ENCODE data around the gene LHX6.
A peak's percentile ranks its signal among the peaks of the same experiment; 100 is the strongest.

The LHX6 gene

DNA sequence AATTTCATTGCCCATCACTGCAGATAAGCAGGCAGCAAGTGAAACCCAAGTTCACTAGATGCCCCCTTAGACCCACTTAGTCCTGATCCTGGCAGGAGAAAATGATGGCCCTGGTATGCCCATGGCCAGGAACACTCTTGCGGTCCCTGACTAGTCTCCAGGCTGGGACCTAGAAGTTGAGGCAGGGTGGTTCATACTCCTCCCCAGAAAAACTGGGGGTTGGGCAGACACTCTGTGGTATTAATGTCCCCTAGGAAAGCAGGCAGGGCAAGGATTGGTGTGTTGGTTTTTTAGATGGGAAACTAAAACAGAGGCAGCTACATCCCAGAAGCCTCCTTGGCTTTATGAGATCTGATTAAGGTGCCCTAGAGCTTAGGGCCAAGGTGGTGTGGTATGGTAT is 13.1 kb downstream of the LHX6 start:
- no peak for DNase-seq

GRCh38 chr9:122214507-122214906 is 14.2 kb downstream of the LHX6 start:
- no peak for DNase-seq

DNA sequence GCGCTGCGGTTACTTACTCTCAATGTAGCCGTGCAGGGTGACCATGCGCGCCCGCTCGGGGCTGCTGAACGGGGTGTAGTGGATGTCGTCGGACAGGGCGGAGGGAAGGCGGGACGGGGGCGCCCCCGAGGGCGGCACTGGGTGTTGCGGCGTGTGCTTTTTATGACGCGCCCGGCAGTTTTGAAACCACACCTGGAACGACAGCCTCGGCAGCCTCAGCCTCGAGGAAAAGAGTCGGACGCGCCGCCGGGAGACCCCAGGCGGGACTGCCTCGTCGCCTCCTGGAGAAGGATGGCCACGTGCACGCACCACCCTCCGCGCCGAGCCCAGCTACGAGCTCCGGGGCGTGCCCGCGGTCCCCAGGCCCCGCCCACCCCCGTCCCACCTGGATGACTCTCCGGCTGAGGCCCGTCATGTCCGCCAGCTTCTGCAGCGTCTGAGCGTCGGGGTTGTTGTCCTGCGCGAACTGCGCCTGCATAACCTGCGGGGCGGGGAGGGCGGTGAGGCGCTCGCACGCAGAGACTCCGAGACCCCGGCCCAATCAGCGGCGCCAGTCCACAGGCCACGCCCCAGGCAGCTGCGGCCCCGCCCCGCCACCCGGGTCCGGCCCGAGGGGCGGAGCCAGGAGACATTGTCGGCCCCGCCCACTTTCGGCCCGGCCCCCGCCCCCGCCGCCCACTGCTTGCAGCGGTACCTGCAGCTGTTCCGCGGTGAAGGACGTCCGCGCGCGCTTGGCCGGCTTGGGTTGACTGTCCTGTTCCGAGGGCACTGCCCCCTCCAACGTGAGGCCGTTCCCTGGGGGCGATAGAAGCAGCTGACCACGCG is 15.0 kb downstream of the LHX6 start:
- DNase-seq = peak; percentile 95

DNA sequence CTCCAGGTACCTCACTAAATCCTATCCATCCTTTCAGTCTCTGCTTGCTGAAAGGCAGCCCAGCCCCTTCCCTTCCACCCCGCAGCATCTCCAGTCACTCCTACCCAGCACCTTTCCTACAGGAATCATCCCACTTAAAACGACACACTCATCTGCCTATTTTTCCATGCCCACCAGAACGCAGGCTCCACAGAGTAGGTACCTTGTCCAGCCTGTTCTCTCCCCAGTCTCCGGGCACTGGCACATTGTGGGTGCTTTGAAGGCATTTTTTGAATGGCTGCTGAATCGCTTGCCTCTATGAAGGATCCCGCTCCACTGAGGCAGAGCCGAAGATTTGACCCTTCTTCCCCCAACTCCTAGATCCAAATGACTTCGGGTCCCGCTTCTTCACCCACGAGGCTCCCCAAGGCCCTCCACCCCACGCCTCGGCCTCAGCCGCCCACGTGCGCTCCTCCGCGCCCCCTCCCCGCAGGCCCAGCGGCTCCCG is 15.6 kb downstream of the LHX6 start:
- DNase-seq = no peak

DNA sequence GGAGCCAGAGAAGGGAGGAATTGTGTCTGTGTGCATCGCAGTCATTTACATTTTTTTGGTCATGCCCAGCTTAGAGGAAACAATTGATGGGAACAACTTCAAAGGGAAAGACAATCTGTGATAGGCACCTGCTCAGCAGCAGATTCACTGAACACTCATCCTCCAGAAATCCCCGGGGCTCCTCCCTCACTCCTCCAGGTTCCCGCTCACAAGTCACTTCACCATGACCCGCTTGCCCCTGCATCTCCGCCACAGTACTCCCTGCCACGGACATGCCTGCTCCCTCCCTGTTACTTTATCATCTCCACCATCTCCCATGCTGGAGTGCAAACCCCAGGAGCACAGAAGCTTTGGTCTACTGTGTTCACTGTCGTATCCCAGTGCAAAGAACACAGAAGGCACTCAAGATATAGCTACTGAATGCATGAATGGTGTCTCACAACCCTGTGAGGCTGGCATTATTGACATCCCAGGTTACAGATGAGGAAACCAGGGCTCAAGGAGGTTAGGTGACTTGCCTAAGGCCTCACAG is 16.2 kb downstream of the LHX6 start:
- no peak for DNase-seq

DNA sequence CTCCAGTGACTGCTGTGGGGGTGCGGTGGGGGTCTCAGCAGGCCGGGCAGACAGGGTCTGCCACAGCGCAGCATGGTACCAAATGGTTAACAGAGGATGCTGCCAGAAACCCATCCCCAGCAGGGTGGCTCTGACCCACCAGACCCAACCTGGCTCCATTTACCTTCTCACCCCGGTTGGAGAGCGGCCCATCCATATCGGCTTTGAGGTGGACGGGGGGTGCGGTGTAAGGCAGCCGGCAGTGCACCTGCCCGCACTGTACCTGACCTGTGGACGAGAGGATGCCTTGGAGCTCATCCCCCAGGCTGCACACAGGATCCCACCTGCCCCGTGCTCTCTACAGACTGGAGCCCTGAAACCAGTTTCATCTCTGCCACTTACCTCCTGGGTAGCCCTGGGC is 19.3 kb downstream of the LHX6 start:
- DNase-seq = no peak

DNA sequence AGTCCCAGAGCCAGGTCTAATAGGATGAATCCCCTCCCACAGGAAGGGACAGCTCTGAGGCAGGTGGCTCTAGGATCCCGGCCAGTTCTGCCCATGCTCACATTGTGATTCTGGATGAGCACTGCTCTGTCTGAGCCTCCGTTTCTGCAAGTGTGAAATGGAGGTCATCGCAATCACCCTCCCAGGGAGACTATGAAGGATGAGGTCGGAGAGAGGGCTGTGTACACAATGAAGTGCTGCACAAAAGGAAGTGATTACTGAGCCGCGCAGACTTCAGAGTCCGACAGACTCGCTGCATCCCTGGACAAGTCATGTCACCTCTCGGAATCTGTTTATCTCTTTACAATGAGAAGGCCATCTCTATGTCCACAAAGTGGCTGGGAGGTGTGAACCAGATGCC is 21.7 kb downstream of the LHX6 start:
- no peak for DNase-seq

- DNase-seq = no peak
Observed at GRCh38 chr9:122206118-122207046, 22.4 kb downstream of the LHX6 start.

- DNase-seq = no peak
Observed at GRCh38 chr9:122205176-122205575, 23.6 kb downstream of the LHX6 start.

DNA sequence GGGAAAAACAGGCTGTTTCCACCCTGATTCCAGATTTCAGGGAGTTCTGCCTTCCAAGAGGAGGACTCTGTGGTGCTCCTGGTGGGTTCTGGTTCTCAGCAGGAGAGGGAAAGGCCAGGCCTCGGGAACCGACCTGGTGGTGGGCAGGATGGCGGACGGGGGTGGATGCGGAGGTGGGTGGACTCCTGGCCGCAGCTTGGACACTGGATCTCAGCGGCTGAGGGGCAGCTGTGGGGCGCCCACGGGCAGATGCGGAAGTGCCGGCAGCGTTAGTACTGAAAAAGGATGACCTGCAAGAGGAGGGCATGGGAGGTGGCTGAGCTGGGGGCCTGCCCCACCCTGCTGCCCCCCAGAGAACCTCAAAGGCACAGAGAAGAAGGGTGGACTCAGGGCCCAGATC is 24.3 kb downstream of the LHX6 start:
- no peak for DNase-seq

- no peak for DNase-seq
Observed at GRCh38 chr9:122204055-122204454, 24.7 kb downstream of the LHX6 start.

DNA sequence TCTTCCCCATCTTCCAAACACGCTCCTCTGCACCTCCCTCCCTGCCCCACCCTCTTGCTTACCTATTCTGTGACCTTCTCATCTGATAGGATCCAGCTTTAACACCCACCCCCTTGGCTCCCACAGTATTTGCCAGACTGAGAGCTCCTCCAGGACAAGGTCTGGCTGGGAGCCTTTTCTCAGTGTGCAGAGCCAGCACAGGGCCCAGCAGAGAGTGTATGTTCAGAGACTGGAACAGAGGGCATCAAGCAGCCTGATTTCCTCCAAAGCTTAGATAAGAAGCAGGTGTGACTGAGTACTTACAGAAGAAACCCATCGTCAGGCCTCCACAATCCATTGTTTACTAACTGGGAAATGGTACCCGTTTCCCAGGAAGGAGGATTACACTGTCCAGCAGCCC is 26.6 kb downstream of the LHX6 start:
- no peak for DNase-seq

GRCh38 chr9:122201641-122202040 is 27.1 kb downstream of the LHX6 start:
- no peak for DNase-seq

DNA sequence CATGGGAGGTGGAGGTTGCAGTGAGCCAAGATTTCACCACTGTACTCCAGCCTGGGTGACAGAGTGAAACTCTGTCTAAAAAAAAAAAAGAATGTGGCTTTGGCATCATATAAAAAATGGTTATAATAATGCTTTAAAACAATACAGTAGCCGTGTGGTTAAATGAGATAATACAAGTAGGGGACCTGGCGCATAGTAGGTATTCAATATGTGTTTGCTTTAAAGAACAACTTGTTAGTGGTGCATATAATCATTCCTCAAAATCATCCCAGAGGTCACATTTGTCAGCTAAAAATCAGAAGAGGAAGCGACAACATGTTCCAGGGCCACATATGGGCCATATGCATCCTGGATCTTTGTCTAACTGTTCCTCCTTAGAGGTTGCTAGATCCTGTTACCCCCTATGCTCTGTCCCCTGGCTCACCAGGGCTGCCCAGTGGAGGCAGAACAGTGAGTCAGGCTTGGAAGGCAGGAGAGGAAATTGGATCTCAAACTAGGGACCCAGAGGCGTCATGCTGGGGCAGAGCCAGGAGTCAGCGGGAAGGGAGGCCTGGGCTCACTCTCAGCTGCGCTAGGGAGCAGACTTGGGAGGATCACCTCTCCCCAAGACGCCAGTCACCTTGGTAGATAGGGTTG is 27.7 kb downstream of the LHX6 start:
- no peak for DNase-seq

DNA sequence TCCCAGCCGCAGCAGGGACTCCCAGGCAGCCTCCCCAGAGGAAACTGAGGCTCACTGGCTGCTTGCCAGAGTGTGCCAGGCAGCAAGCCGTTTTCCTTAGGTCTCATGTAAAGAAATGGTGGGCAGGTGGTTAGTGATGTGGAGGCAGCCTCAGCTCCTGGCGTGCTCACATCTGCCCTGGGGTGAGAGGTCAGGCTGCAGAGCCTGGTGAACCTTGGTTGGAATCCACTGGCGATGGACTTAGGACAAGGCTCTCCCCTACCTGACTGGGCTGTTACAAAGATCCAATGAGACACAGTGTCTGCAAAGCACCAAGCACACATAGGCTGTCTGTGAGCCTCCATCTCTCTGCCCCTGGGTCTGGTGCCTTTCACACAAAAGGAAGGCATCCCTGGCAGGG is 30.9 kb downstream of the LHX6 start:
- no peak for DNase-seq

GRCh38 chr9:122197426-122197825 is 31.3 kb downstream of the LHX6 start:
- DNase-seq = no peak

- DNase-seq = no peak
Observed at GRCh38 chr9:122195875-122196274, 32.9 kb downstream of the LHX6 start.

DNA sequence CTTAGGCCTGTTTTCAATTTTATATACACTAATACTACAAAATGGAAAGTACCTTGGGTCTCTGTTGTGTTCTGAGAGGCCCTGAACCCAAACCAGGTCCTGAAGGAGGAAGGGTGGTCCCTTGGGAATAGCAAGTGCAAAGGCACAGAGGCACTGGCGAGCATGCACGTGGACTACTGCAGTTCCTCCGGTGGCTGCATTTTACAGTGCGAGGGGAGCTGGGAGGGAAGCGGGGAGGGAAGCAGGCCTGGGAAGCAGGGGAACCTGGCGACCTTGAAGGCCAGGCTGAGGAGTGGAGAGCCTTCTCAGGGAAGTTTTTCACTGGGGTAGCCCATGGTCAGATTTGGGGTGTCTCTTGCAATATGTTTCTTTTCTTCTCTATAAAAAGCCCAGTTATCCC is 35.1 kb downstream of the LHX6 start:
- DNase-seq = no peak

DNA sequence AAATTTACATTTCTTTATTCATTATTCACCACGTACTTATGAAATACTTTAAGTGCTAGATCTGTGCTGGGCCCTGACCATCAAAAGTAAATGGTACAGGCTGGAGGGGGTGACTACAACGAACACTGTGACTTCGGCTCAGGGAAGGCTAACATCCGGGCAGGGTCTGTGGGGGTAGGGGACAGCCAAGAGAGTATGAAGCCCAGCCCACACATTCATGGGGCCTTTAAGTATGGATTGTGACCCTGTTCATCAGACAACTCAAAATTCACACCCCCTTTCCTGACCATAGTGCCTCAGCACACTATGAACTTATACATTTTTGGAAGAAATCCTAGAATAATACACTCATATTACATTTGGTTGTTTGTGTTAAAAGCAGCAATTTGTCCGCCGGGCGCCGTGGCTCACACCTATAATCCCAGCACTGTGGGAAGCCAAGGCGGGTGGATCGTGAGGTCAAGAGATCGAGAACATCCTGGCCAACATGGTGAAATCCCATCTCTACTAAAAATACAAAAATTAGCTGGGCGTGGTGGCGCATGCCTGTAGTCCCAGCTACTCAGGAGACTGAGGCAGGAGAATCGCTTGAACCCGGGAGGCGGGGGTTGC is 35.7 kb downstream of the LHX6 start:
- no peak for DNase-seq

- DNase-seq = no peak
Observed at GRCh38 chr9:122192261-122192875, 36.4 kb downstream of the LHX6 start.

DNA sequence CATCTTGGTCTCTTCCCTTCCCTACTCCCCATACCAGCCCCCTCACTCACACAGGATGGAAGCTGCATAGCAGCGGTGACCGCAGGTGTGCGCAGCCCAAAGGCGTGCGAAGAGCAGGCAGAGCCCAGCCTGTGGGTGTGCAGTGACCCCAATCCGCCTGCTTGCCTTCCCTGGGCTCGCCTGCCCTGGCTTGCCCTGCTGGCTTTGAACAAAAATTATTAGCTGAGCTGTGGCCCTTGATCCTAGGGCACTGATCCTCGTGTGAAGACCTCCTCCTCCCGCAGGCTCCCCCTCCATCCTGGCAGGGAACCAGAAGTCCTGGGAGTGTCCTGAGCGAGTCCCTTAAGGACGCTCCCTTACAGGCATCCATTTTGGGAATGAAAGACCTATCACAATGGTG is 37.2 kb downstream of the LHX6 start:
- no peak for DNase-seq
